Measurements from ENCODE around the gene SLC25A12. TPM values are rescaled to one million over a fixed set of nuclear protein-coding genes. Genes with fewer than 3 reads are reported as not detected.

Gene SLC25A12
- total RNA-seq, 1 donor from 2014 or later = 12.2 TPM

GRCh38 chr2:171889333-171889732 is 4.7 kb downstream of the SLC25A12 start:
- no peak for ATAC-seq

- ATAC-seq = no peak
These were observed 10.7 kb downstream of the SLC25A12 start for GRCh38 chr2:171883275-171883893.

GRCh38 chr2:171882089-171882769 is 11.8 kb downstream of the SLC25A12 start:
- no peak for ATAC-seq

GRCh38 chr2:171880774-171881173 is 13.3 kb downstream of the SLC25A12 start:
- ATAC-seq = no peak

GRCh38 chr2:171879865-171880264 is 14.2 kb downstream of the SLC25A12 start:
- ATAC-seq = no peak

GRCh38 chr2:171878481-171878993 is 15.5 kb downstream of the SLC25A12 start:
- ATAC-seq = peak; percentile 73

- no peak for ATAC-seq
These were observed 19.1 kb downstream of the SLC25A12 start for GRCh38 chr2:171874963-171875362.

- no peak for ATAC-seq
These were observed 19.5 kb downstream of the SLC25A12 start for GRCh38 chr2:171874517-171874916.

GRCh38 chr2:171864357-171864985 is 29.6 kb downstream of the SLC25A12 start:
- peak; percentile 50 for ATAC-seq

GRCh38 chr2:171862501-171862900 is 31.5 kb downstream of the SLC25A12 start:
- no peak for ATAC-seq

GRCh38 chr2:171858397-171858958 is 35.6 kb downstream of the SLC25A12 start:
- ATAC-seq = no peak

GRCh38 chr2:171855401-171855800 is 38.6 kb downstream of the SLC25A12 start:
- no peak for ATAC-seq

- ATAC-seq = no peak
These were observed 41.6 kb downstream of the SLC25A12 start for GRCh38 chr2:171852366-171852888.

- ATAC-seq = no peak
These were observed 46.4 kb downstream of the SLC25A12 start for GRCh38 chr2:171847627-171848026.

- ATAC-seq = no peak
These were observed 47.1 kb downstream of the SLC25A12 start for GRCh38 chr2:171846894-171847293.

- no peak for ATAC-seq
These were observed 52.0 kb downstream of the SLC25A12 start for GRCh38 chr2:171841996-171842395.

GRCh38 chr2:171837736-171838135 is 56.3 kb downstream of the SLC25A12 start:
- ATAC-seq = no peak

- no peak for ATAC-seq
These were observed 57.7 kb downstream of the SLC25A12 start for GRCh38 chr2:171836146-171836910.

- ATAC-seq = no peak
These were observed 58.7 kb downstream of the SLC25A12 start for GRCh38 chr2:171835386-171835785.

- no peak for ATAC-seq
These were observed 59.8 kb downstream of the SLC25A12 start for GRCh38 chr2:171834286-171834685.

- ATAC-seq = no peak
These were observed 61.6 kb downstream of the SLC25A12 start for GRCh38 chr2:171832489-171832888.

GRCh38 chr2:171830039-171830438 is 64.0 kb downstream of the SLC25A12 start:
- no peak for ATAC-seq

All from esophagus mucosa (tissue), 1 donor.